Mammary epithelial cell (primary cell): ENCODE data around the gene EARS2.

Experiments
- EZH2 ChIP-seq: IDR thresholded peaks from 2 replicates; pipeline ENCODE4 v1.6.1; 2012; ENCODE audit warnings: low read length, inconsistent platforms, borderline replicate concordance
- TF ChIP-seq, protein P1 (sequence below), 2 donors: IDR thresholded peaks in 1 of 2; conservative IDR thresholded peaks in 1 of 2; 2 replicates each; pipeline ENCODE4 v1.5.1; 2011 to 2012; ENCODE audit warnings: inconsistent platforms in 2 of 2, low read length in 2 of 2, mild to moderate bottlenecking in 2 of 2, control low read depth in 1 of 2, low read depth in 1 of 2; ENCODE audit not compliant: insufficient read depth in 1 of 2; ENCODE audit errors: extremely low read depth in 1 of 2

DNA sequence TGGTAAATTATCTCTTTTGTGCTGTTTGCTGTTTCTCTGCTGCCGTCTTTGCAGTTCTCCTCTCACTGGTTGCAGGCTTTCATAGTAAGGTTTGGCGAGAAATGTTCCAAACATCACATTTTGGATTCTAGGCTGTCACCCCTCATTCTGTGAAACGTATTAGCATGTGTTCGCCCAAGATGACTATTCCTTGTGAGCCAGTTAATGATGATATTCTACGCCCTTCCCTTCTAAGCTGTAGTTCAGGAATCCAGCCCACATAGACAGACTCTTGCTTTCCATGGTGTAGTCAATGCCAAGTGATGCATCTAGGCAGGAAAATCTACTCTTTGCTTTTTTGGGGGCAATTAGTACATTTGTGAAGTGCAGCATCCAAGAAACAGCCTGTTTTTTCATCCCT lies 14.7 kb upstream of the EARS2 start:
- TF ChIP-seq, protein P1, sequence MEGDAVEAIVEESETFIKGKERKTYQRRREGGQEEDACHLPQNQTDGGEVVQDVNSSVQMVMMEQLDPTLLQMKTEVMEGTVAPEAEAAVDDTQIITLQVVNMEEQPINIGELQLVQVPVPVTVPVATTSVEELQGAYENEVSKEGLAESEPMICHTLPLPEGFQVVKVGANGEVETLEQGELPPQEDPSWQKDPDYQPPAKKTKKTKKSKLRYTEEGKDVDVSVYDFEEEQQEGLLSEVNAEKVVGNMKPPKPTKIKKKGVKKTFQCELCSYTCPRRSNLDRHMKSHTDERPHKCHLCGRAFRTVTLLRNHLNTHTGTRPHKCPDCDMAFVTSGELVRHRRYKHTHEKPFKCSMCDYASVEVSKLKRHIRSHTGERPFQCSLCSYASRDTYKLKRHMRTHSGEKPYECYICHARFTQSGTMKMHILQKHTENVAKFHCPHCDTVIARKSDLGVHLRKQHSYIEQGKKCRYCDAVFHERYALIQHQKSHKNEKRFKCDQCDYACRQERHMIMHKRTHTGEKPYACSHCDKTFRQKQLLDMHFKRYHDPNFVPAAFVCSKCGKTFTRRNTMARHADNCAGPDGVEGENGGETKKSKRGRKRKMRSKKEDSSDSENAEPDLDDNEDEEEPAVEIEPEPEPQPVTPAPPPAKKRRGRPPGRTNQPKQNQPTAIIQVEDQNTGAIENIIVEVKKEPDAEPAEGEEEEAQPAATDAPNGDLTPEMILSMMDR (conservative IDR thresholded peaks at IDR 0.05 in 1 of 2, IDR thresholded peaks at IDR 0.05 in 1 of 2; ENCODE audit: extremely low read depth in 1 of 2, insufficient read depth in 1 of 2, low read depth in 1 of 2, low read length in 2 of 2), result no peak
- no peak for TF ChIP-seq EZH2
